HG03432 (cell line): ENCODE measurements around the gene RNU6-7.
A peak's percentile ranks its signal among the peaks of the same experiment; 100 is the strongest.

Experiments used
- ATAC-seq: cut with Tn5 transposase; IDR thresholded peaks from one replicate; pipeline ENCODE4 v1.9.1; 2021; ENCODE audit warnings: mild to moderate bottlenecking, moderate library complexity; ENCODE audit not compliant: unreplicated experiment

The RNU6-7 gene

GRCh38 chr14:32201816-32202490 lies at the start of gene RNU6-7:
Gene RNU6-7 (plus strand): TSS chr14:32202045.
- ATAC-seq: no peak

GRCh38 chr14:32166029-32166428 lies 35.8 kb upstream of the RNU6-7 start:
- ATAC-seq: no peak

- ATAC-seq: no peak
Measured at GRCh38 chr14:32166924-32167323, 34.9 kb upstream of the RNU6-7 start.

GRCh38 chr14:32167907-32168306 lies 33.9 kb upstream of the RNU6-7 start:
- no peak for ATAC-seq

- ATAC-seq: no peak
Measured at GRCh38 chr14:32169191-32169590, 32.7 kb upstream of the RNU6-7 start.

GRCh38 chr14:32171469-32171868 lies 30.4 kb upstream of the RNU6-7 start:
- ATAC-seq: no peak

GRCh38 chr14:32183151-32184058 lies 18.4 kb upstream of the RNU6-7 start:
- no peak for ATAC-seq

- no peak for ATAC-seq
Measured at GRCh38 chr14:32185097-32185496, 16.7 kb upstream of the RNU6-7 start.

- ATAC-seq: no peak
Measured at GRCh38 chr14:32186248-32186647, 15.6 kb upstream of the RNU6-7 start.

GRCh38 chr14:32189811-32190210 lies 12.0 kb upstream of the RNU6-7 start:
- ATAC-seq: no peak

- no peak for ATAC-seq
Measured at GRCh38 chr14:32190673-32191072, 11.2 kb upstream of the RNU6-7 start.

- no peak for ATAC-seq
Measured at GRCh38 chr14:32192712-32193373, 9.0 kb upstream of the RNU6-7 start.

- no peak for ATAC-seq
Measured at GRCh38 chr14:32193532-32193931, 8.3 kb upstream of the RNU6-7 start.

- ATAC-seq: no peak
Measured at GRCh38 chr14:32195636-32196035, 6.2 kb upstream of the RNU6-7 start.

GRCh38 chr14:32197919-32198318 lies 3.9 kb upstream of the RNU6-7 start:
- peak; percentile 37 for ATAC-seq

GRCh38 chr14:32200368-32201192 lies 1.3 kb upstream of the RNU6-7 start:
- no peak for ATAC-seq

GRCh38 chr14:32201193-32201815 lies 541 bp upstream of the RNU6-7 start:
- peak; percentile 65 for ATAC-seq

GRCh38 chr14:32202491-32202997 lies 699 bp downstream of the RNU6-7 start:
- ATAC-seq: no peak

- peak; percentile 81 for ATAC-seq
Measured at GRCh38 chr14:32202998-32203882, 1.4 kb downstream of the RNU6-7 start, which contains the start of gene RNU6-8. Gene RNU6-8 (minus strand): TSS chr14:32203269.
